NCI-H2029 (cell line): ENCODE results near the gene TUG1.

Source experiments
- DNase-seq: peaks from one replicate; lab custom pipeline; 2025; lab: John Stamatoyannopoulos, UW

Gene TUG1

DNA sequence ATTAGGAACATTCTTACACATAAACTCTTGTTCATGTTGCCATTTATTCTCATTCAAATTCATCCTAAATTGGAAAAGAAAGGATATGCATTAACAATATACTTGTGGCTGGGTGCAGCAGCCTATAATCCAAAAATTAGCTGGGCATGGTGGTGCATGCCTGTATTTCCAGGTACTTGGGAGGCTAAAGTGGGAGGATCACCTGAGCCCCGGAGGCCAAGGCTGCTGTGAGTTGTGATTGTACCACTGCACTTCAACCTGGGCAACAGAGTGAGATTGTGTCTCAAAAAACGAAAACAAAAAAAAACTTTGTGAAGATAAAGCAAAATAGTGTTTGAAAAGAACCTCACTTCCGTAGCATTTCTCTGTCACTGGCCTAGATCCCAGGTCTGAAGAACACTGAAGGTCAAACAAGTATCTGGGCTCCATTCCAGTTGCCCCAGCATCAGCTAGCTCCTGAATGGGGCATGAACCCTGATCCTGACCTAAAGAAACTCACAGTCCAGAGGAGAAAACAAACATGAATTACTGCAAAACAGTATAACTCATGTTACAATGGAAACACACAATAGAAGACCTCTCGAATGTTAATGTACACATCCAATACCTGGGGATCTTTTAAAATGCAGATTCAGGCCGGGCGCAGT is 32.2 kb downstream of the TUG1 start:
- no peak for DNase-seq

DNA sequence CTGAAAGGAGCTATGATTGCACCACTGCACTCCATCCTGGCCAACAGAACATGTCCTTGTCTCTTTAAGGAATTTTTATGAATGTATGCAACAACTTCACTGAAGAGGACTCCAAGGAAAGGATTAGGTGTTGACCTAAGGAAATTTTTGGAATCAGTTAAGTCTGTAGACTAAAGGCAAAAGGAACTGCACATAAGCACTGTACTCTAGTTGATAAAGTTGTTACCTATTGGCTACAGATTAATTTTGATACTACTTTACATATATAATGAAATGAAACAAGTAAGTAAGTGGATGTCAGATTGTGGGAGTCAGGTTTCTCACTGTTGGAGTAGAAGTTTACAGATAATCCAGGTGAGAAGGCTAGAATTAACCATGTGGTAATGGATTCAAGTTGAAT is 36.5 kb downstream of the TUG1 start:
- DNase-seq: no peak

DNA sequence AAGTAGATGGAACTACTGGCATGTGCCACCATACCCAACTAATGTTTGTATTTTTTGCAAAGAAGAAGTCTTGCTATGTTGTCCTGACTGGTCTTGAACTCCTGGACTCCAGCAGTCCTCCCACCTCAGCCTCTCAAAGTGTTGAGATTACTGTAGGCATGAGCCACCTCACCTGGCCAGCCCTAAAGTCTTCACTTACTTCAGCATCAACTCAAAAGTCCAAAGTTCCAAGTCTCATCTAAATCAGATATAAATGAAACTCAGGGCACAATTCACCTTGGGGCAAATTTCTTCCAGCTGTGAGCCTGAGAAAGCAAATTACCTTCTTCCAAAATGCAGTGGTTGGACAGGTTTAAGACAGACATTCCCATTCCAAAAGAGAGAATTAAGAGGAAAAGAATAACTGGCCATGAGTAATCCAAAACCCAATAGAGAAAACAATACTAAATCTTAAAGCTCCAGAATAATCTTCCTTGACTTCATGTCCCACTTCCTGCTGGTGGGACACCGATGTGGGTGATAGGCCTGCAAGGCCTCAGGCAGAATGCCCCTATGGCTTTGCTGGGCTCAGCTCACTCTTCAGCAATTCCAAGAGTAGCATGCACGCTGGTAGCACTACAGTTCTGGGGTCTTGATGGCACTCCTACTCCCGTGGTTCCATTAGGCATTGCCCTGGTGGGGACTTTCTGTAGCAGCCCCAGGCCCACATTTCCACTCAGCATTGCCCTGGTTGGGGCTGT is 50.3 kb downstream of the TUG1 start:
- no peak for DNase-seq

DNA sequence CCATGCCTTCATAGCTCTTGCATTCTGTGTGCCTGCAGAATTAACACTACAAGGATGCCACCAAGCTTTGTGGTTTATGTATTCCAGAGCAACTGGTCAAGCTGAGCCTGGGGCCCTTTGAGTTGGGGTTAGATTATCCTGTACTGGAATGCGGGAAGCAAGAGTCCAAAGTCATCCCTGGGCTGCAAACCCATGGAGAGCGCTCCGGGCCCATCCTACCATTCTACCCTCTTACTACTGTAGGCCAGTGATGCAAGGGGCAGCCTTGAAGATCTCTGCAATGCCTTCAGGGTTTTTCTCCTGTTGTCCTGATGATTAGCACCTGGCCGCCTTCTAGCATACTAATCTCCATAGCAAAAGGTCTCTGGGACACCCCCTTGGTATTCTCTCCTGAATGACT is 51.3 kb downstream of the TUG1 start:
- DNase-seq: no peak

DNA sequence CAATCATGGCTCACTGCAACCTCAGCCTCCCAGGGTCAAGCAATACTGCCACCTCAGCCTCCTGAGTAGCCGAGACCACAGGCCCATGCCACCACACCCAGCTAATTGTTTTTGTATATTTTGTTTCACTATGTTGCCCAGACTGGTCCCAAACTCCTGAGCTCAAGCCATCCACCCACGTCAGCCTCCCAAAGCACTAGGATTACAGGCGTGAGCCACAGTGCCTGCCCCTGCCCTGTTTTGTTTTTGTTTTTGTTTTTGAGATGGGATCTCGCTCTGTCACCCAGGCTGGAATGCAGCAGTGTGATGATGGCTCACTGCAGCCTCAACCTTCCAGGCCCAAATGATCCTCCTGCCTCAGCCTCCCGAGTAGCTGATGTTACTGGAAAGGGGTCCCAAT is 53.5 kb downstream of the TUG1 start:
- DNase-seq: no peak
